HCT116 (cell line): Measurements from ENCODE around the gene SUSD2. TPM values are rescaled to one million over a fixed set of nuclear protein-coding genes. Genes with fewer than 3 reads are reported as not detected.
A peak's percentile ranks its signal among the peaks of the same experiment; 100 is the strongest.

Experiments
- ATAC-seq: fragments of 200-7000 bp; cut with Tn5 transposase; 2 replicates; pipeline ENCODE4 v1.9.1; 2020; ENCODE audit warnings: mild to moderate bottlenecking, moderate library complexity
- BruUV-seq: library from RNA; stranded (reverse); fragments of 400-500 nt; replicated peaks from 2 replicates; lab custom pipeline; 2021; lab: Mats Ljungman, UMichigan
- CTCF ChIA-PET: fragments of 300-600 bp; sonication (Branson Sonifier 250); formaldehyde crosslinking; loops from one replicate; lab custom pipeline; 2021; ENCODE audit warnings: antibody characterized with exemption; lab: Charles Lee
- POLR2A ChIA-PET: fragments of 300-600, 350-600 bp; sonication (Branson Sonifier 250); formaldehyde crosslinking; loops from one replicate; lab custom pipeline; 2021; ENCODE audit warnings: antibody characterized with exemption; lab: Charles Lee
- RAD21 ChIA-PET, 2 experiments: fragments of 300-600 bp; sonication (Branson Sonifier 250); formaldehyde crosslinking; loops; one replicate each; lab custom pipeline; 2023; ENCODE audit warnings: low total read pairs in 2 of 2; ENCODE audit not compliant: uncharacterized antibody in 2 of 2, unreplicated experiment in 2 of 2, low non-redundant PET in 1 of 2; lab: Charles Lee
- DNase-seq: peaks from one replicate; pipeline ENCODE4 v3.0.0-alpha.2; 2010; ENCODE audit warnings: low read depth, low spot score
- H2AFZ ChIP-seq: fragments of 200-600 bp; shearing (Covaris generic), sonication (generic); 2 replicates; pipeline ENCODE4 v1.6.1; 2017; ENCODE audit warnings: low read depth, mixed run types, mixed read lengths, antibody characterized with exemption, low read length; ENCODE audit not compliant: poor library complexity, severe bottlenecking
- H3K27ac ChIP-seq: 2 replicates; pipeline ENCODE4 v1.5.1; 2012; ENCODE audit warnings: low read depth, low read length
- H3K27me3 ChIP-seq: fragments of 200-600 bp; sonication (generic); 2 replicates; pipeline ENCODE4 v1.6.1; 2016; ENCODE audit warnings: mixed run types, low read length, mixed read lengths; ENCODE audit not compliant: insufficient read depth
- H3K36me3 ChIP-seq, 2 experiments: fragments of 200-500 bp in 1 of 2; fragments of 200-600 bp in 1 of 2; sonication (Bioruptor generic) in 1 of 2; sonication (generic) in 1 of 2; 2 replicates each; pipeline versions ENCODE4 v1.5.1 to v1.6.1; 2014 to 2016; ENCODE audit warnings: low read length in 2 of 2, inconsistent platforms in 1 of 2, mixed read lengths in 1 of 2, mixed run types in 1 of 2; ENCODE audit not compliant: insufficient read depth in 2 of 2, control insufficient read depth in 1 of 2
- H3K4me1 ChIP-seq, 2 experiments: fragments of 200-600 bp in 1 of 2; sonication (generic) in 1 of 2; 2 replicates each; pipeline versions ENCODE4 v1.5.1 to v1.6.1; 2012 to 2017; ENCODE audit warnings: low read length in 2 of 2, inconsistent platforms in 1 of 2, mild to moderate bottlenecking in 1 of 2, mixed read lengths in 1 of 2, mixed run types in 1 of 2, moderate library complexity in 1 of 2; ENCODE audit not compliant: insufficient read depth in 2 of 2, control insufficient read depth in 1 of 2
- H3K4me2 ChIP-seq: fragments of 200-600 bp; sonication (generic); 2 replicates; pipeline ENCODE4 v1.6.1; 2017; ENCODE audit warnings: mixed run types, low read length, mixed read lengths
- H3K4me3 ChIP-seq, 2 experiments: fragments of 200-600 bp in 1 of 2; sonication (generic) in 1 of 2; replicated peaks in 1 of 2; 2 replicates each; pipeline ENCODE4 v1.5.1; 2011 to 2016; ENCODE audit warnings: low read length in 2 of 2, control low read depth in 1 of 2, low read depth in 1 of 2, mild to moderate bottlenecking in 1 of 2, mixed read lengths in 1 of 2, mixed run types in 1 of 2
- H3K79me2 ChIP-seq: fragments of 200-600 bp; sonication (generic); 2 replicates; pipeline ENCODE4 v1.6.1; 2017; ENCODE audit warnings: mild to moderate bottlenecking, mixed run types, low read length, moderate library complexity, mixed read lengths; ENCODE audit not compliant: insufficient read depth
- H3K9ac ChIP-seq: fragments of 200-600 bp; sonication (generic); 2 replicates; pipeline ENCODE4 v1.6.1; 2016; ENCODE audit warnings: low read length, mixed read lengths
- H3K9me2 ChIP-seq: fragments of 200-600 bp; sonication (generic), shearing (Covaris generic); 2 replicates; pipeline ENCODE4 v1.6.1; 2017; ENCODE audit warnings: mixed run types, mild to moderate bottlenecking, moderate library complexity; ENCODE audit not compliant: insufficient read depth
- H3K9me3 ChIP-seq, 2 experiments: fragments of 200-500 bp in 1 of 2; fragments of 200-600 bp in 1 of 2; sonication (Bioruptor generic) in 1 of 2; sonication (generic) in 1 of 2; 2 replicates each; pipeline ENCODE4 v1.6.1; 2014 to 2017; ENCODE audit warnings: low read length in 2 of 2, mixed read lengths in 2 of 2, inconsistent platforms in 1 of 2, low read depth in 1 of 2, mild to moderate bottlenecking in 1 of 2, mixed run types in 1 of 2, moderate library complexity in 1 of 2; ENCODE audit not compliant: control insufficient read depth in 1 of 2, insufficient read depth in 1 of 2
- H4K20me1 ChIP-seq: fragments of 200-600 bp; sonication (generic), shearing (Covaris generic); 2 replicates; pipeline ENCODE4 v1.6.1; 2017; ENCODE audit warnings: mixed run types, mild to moderate bottlenecking, moderate library complexity; ENCODE audit not compliant: insufficient read depth
- ATF3 ChIP-seq: IDR thresholded peaks from 2 replicates; pipeline ENCODE4 v1.6.1; 2012
- CBX3 ChIP-seq: IDR thresholded peaks from 2 replicates; pipeline ENCODE4 v1.6.1; 2012; ENCODE audit warnings: low read depth
- CEBPB ChIP-seq: IDR thresholded peaks from 2 replicates; pipeline ENCODE4 v1.6.1; 2012; ENCODE audit warnings: low read depth
- CTCF ChIP-seq, 3 experiments: fragments of 200-600 bp in 1 of 3; sonication (generic) in 1 of 3; IDR thresholded peaks in 2 of 3; conservative IDR thresholded peaks in 1 of 3; 2 replicates each; pipeline ENCODE4 v1.5.1; 2012 to 2017; ENCODE audit warnings: low read depth in 2 of 3, low read length in 2 of 3, antibody characterized with exemption in 1 of 3, borderline replicate concordance in 1 of 3, control low read depth in 1 of 3, mild to moderate bottlenecking in 1 of 3, mixed read lengths in 1 of 3, mixed run types in 1 of 3, moderate library complexity in 1 of 3; ENCODE audit not compliant: insufficient read depth in 1 of 3
- EGR1 ChIP-seq: IDR thresholded peaks from 2 replicates; pipeline ENCODE4 v1.6.1; 2012; ENCODE audit warnings: low read depth
- ELF1 ChIP-seq: IDR thresholded peaks from 2 replicates; pipeline ENCODE4 v1.6.1; 2012; ENCODE audit warnings: low read depth, borderline replicate concordance
- EZH2 ChIP-seq: fragments of 200-600 bp; sonication (generic); IDR thresholded peaks from 2 replicates; pipeline ENCODE4 v1.6.1; 2017; ENCODE audit warnings: antibody characterized with exemption, mixed run types
- EZH2phosphoT487 ChIP-seq: fragments of 200-600 bp; IDR thresholded peaks from 2 replicates; pipeline ENCODE4 v1.6.1; 2018; ENCODE audit warnings: antibody characterized with exemption, borderline replicate concordance
- FOSL1 ChIP-seq: IDR thresholded peaks from 2 replicates; pipeline ENCODE4 v1.6.1; 2012; ENCODE audit warnings: low read depth
- JUND ChIP-seq: IDR thresholded peaks from 2 replicates; pipeline ENCODE4 v1.6.1; 2012
- MAX ChIP-seq: IDR thresholded peaks from 2 replicates; pipeline ENCODE4 v1.6.1; 2012
- POLR2A ChIP-seq: IDR thresholded peaks from 2 replicates; pipeline ENCODE4 v1.7.0; 2011; ENCODE audit warnings: borderline replicate concordance; ENCODE audit not compliant: insufficient read depth, insufficient read length; ENCODE audit errors: extremely low read depth
- POLR2AphosphoS5 ChIP-seq: IDR thresholded peaks from 2 replicates; pipeline ENCODE4 v1.6.1; 2011; ENCODE audit warnings: mild to moderate bottlenecking, low read depth, low read length, moderate library complexity
- RAD21 ChIP-seq: IDR thresholded peaks from 2 replicates; pipeline ENCODE4 v1.6.1; 2012; ENCODE audit warnings: low read depth, mild to moderate bottlenecking
- SIN3A ChIP-seq: IDR thresholded peaks from 2 replicates; pipeline ENCODE4 v1.6.1; 2012; ENCODE audit warnings: low read depth
- TCF7L2 ChIP-seq: IDR thresholded peaks from 2 replicates; pipeline ENCODE4 v1.7.0; 2011; ENCODE audit warnings: borderline replicate concordance, inconsistent platforms; ENCODE audit not compliant: insufficient read depth, insufficient read length; ENCODE audit errors: extremely low read depth
- YY1 ChIP-seq: IDR thresholded peaks from 2 replicates; pipeline ENCODE4 v1.6.1; 2011; ENCODE audit warnings: low read length, low read depth, moderate library complexity, mild to moderate bottlenecking; ENCODE audit not compliant: insufficient replicate concordance; ENCODE audit errors: extremely low read depth
- ZNF274 ChIP-seq: fragments of 200-500 bp; sonication (Bioruptor generic); IDR thresholded peaks from 2 replicates; pipeline ENCODE4 v1.6.1; 2014; ENCODE audit warnings: mild to moderate bottlenecking, low read depth, low read length, inconsistent platforms
- intact Hi-C: fragments of 100-400 bp; cut with micrococcal nuclease; formaldehyde crosslinking; loops from 2 replicates; pipeline ENCODE4 v1.10.0; 2022
- total RNA-seq: library from RNA; stranded (reverse); gene quantifications from one replicate; pipeline ENCODE4 v1.2.1, GENCODE V29; 2021; ENCODE audit not compliant: unreplicated experiment

Gene SUSD2
- total RNA-seq, 1 experiment from 2014 or later = 6.6 TPM

GRCh38 chr22:24200619-24201212 lies 19.4 kb downstream of the SUSD2 start (continued):
- no peak for TF ChIP-seq CTCF (IDR thresholded peaks at IDR 0.05 in 2 of 3, conservative IDR thresholded peaks at IDR 0.05 in 1 of 3; ENCODE audit: borderline replicate concordance in 1 of 3, insufficient read depth in 1 of 3, low read depth in 2 of 3, low read length in 2 of 3)
- TF ChIP-seq CBX3 = no peak

- H3K27me3 ChIP-seq = no peaks in the 10 kb centered on the region
- peak overlapping the region; percentile 100 for H3K27ac ChIP-seq
- no peaks in the 10 kb centered on the region for H3K79me2 ChIP-seq
- peak overlapping the region; percentile 27 to 44 for H3K4me3 ChIP-seq
- peak overlapping the region; percentile 61 for H3K9ac ChIP-seq
- H4K20me1 ChIP-seq = no peaks in the 10 kb centered on the region
- ChIA-PET RAD21 (interaction anchor here (0.5 to 0.7 kb wide), 2 partner anchors 45 to 221 kb away, joined by 3 read pairs; no protein-coding TSS in a partner anchor), POLR2A (interaction anchor here (0.9 to 2.2 kb wide), 7 partner anchors 8 to 45 kb away, joined by 3 to 9 read pairs (median 5); no protein-coding TSS in a partner anchor), CTCF (interaction anchor here (0.5 to 3.6 kb wide), 7 partner anchors 12 to 320 kb away, joined by 3 to 20 read pairs (median 4); partner anchors contain the start of gene MIF)
- ATAC-seq = peak; percentile 73
- DNase-seq = peak; percentile 85
- intact Hi-C loops = no loop called here
- TF ChIP-seq EZH2phosphoT487 (no peak), ATF3 (no peak; the same call in 1 of the 2 replicates), POLR2AphosphoS5 (no peak), JUND (peak; percentile 76), EGR1 (no peak), CEBPB (no peak), CBX3 (no peak; the same call in 1 of the 2 replicates), YY1 (peak; percentile 23), MAX (peak; percentile 40; the same call in 1 of the 2 replicates), RAD21 (no peak), ELF1 (no peak), EZH2 (no peak), POLR2A (no peak), ZNF274 (no peak), TCF7L2 (no peak), SIN3A (0 out of 2 replicates have a peak, but pooled peaks have one; percentile 36), FOSL1 (peak; percentile 72; the same call in 1 of the 2 replicates)
- TF ChIP-seq, all 23 proteins: peak for 5
- Histone ChIP-seq H3K9me3 (no peaks in the 10 kb centered on the region), H3K4me2 (peak overlapping the region; percentile 90), H3K9me2 (no peaks in the 10 kb centered on the region), H3K36me3 (no peaks in the 10 kb centered on the region), H2AFZ (no peak overlapping the region), H3K4me1 (peaks cover 91 to 94% of the 10 kb centered on the region in 2 experiments)
- TSS peak; percentile 73 for BruUV-seq
Measured at GRCh38 chr22:24201681-24202614, 20.7 kb downstream of the SUSD2 start.
